ENCODE data around the gene ODR4.
A peak's percentile ranks its signal among the peaks of the same experiment; 100 is the strongest.
"Not testable (repeated sequence)": the region's sequence is repeated elsewhere in the genome, so short reads cannot be mapped to it uniquely, and the experiment has no call there.

Gene ODR4
- 36.7 to 59.2 (median 48.3) reads per million in 3 experiments for total RNA-seq

- peak; percentile 98 for DNase-seq
These were observed at the start of gene ODR4, which contains the start of gene TPR for GRCh38 chr1:186375152-186375928. ODR4 (plus strand) TSS chr1:186375838; CDS start chr1:186379786, 3,948 bp downstream. TPR (minus strand) TSS chr1:186375253; CDS start chr1:186375028, 225 bp downstream.

- no peak for DNase-seq
These were observed 49.6 kb upstream of the ODR4 start for GRCh38 chr1:186326009-186326408.

GRCh38 chr1:186327331-186327730 is 48.3 kb upstream of the ODR4 start:
- DNase-seq = no peak

- DNase-seq = no peak
These were observed 44.9 kb upstream of the ODR4 start for GRCh38 chr1:186330758-186331157.

GRCh38 chr1:186337554-186337953 is 38.1 kb upstream of the ODR4 start:
- no peak for DNase-seq

GRCh38 chr1:186340772-186341171 is 34.9 kb upstream of the ODR4 start:
- DNase-seq = no peak

- not testable (repeated sequence) for DNase-seq
These were observed 27.6 kb upstream of the ODR4 start for GRCh38 chr1:186347837-186348691.

- peak; percentile 21 for DNase-seq
These were observed 1.1 kb upstream of the ODR4 start for GRCh38 chr1:186374303-186375151.

GRCh38 chr1:186375929-186376319 is 286 bp downstream of the ODR4 start:
- no peak for DNase-seq

- DNase-seq = no peak
These were observed 11.2 kb downstream of the ODR4 start for GRCh38 chr1:186386725-186387383.

- DNase-seq = no peak
These were observed 15.3 kb downstream of the ODR4 start for GRCh38 chr1:186390925-186391324.

- DNase-seq = no peak
These were observed 16.2 kb downstream of the ODR4 start for GRCh38 chr1:186391841-186392240.

GRCh38 chr1:186392711-186393110 is 17.1 kb downstream of the ODR4 start:
- not testable (repeated sequence) for DNase-seq

- DNase-seq = not testable (repeated sequence)
These were observed 25.8 kb downstream of the ODR4 start for GRCh38 chr1:186401446-186401845.

GRCh38 chr1:186403632-186404031 is 28.0 kb downstream of the ODR4 start:
- DNase-seq = no peak

GRCh38 chr1:186404454-186405051 is 28.9 kb downstream of the ODR4 start:
- peak; percentile 52 for DNase-seq

GRCh38 chr1:186409091-186409490 is 33.5 kb downstream of the ODR4 start:
- no peak for DNase-seq

- no peak for DNase-seq
These were observed 37.7 kb downstream of the ODR4 start for GRCh38 chr1:186413319-186413718.

GRCh38 chr1:186418503-186418902 is 42.9 kb downstream of the ODR4 start:
- no peak for DNase-seq

GRCh38 chr1:186420311-186420710 is 44.7 kb downstream of the ODR4 start:
- no peak for DNase-seq

- no peak for DNase-seq
These were observed 45.3 kb downstream of the ODR4 start for GRCh38 chr1:186420923-186421322.

- DNase-seq = no peak
These were observed 45.8 kb downstream of the ODR4 start for GRCh38 chr1:186421446-186421845.

Measured in central memory CD4-positive, alpha-beta T cell (primary cell).